ENCODE results near the gene GALNS.

Gene GALNS

DNA sequence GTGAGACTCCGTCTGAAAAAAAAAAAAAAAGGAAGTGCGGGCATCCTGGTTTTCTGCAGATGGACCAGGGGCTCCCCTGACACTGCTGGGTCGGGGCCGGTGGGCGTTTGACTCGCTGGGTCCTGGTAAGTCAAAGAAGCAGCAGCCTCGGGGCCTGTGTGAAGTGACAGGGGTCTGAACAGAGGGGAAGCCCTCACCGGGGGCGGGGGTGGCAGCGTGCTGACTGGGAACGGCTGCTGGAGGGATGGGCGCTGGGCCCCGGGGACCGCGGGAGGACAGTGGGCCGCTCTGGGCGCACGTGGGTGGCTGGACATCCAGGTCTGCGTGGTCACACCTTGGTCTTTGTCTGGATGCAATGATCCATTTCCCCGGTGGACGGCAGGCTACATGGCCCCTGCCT is 8.2 kb downstream of the GALNS start:
- no peak for DNase-seq (ENCODE audit: low read depth, low spot score)
- ChIA-PET CTCF (interaction anchor here (1.5 kb wide), 1 partner anchor 9 kb away, joined by 7 read pairs; no protein-coding TSS in a partner anchor), POLR2A (no interaction called here)
- no peak overlapping the region for H3K4me3 ChIP-seq (ENCODE audit: low read depth, low read length)
- no peak for TF ChIP-seq CTCF (IDR thresholded peaks at IDR 0.05; ENCODE audit: insufficient read depth, low read length, missing control alignments)

DNA sequence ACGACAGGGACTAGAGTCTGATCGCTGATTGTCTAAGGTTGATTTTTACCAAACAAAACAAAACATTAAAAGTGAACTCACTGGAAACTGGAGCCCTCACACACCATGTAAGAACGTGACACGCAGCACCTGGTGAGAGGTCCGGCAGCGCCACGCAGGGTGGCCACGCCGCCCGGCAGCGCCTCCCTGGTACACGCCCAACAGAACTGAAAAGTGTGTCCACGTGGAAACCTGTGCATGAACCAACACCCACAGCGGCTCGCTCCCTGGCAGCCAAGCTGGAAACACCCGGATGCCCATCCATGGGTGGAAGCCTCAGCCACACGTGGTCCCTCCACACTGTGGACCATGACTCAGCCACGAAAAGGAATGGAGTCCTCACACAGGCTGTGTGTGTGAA is 9.1 kb downstream of the GALNS start:
- ChIA-PET CTCF (no interaction called here), POLR2A (no interaction called here)
- TF ChIP-seq CTCF (IDR thresholded peaks at IDR 0.05; ENCODE audit: insufficient read depth, low read length, missing control alignments) = no peak
- DNase-seq (ENCODE audit: low read depth, low spot score) = no peak
- no peak overlapping the region for H3K4me3 ChIP-seq (ENCODE audit: low read depth, low read length)

- POLR2A ChIA-PET = no interaction called here
- CTCF ChIA-PET = interaction anchor here (1.2 to 1.5 kb wide), 2 partner anchors 11 to 34 kb away, joined by 4 to 5 read pairs; partner anchors contain the start of genes APRT, GALNS and TRAPPC2L
- no peak for TF ChIP-seq CTCF (IDR thresholded peaks at IDR 0.05; ENCODE audit: insufficient read depth, low read length, missing control alignments)
- DNase-seq (ENCODE audit: low read depth, low spot score) = no peak
- H3K4me3 ChIP-seq (ENCODE audit: low read depth, low read length) = no peak overlapping the region
Observed at GRCh38 chr16:88846088-88846487, 10.7 kb downstream of the GALNS start.

DNA sequence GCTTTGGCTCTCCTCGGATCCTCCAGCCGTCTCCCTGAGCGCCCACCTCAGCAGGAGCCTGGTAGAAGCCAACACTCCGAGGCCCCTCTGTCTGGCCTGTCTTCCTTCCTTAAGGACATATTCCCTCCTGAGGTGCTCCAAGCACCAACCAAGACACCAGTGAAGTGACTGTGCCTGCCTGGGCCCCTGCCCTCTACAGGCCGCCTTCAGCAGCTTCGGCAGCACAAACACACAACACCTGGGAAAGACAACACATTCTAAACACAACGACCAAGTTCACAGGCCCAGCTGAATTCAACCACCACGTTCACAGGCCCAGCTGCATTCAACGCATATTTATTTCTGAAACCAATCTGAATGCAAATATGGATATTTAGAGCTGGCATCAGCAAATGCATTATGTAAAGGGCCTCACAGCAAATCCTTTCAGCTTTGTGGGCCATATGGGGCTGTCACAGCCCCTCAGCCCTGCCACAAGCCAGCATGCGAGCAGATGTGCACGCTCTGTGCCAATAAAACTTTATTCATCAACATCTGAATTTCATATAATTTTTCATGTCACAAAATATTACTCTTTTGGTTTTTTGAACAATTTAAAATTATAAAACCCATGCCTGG is 12.2 kb downstream of the GALNS start:
- H3K4me3 ChIP-seq (ENCODE audit: low read depth, low read length) = no peak overlapping the region
- TF ChIP-seq CTCF (IDR thresholded peaks at IDR 0.05; ENCODE audit: insufficient read depth, low read length, missing control alignments) = no peak
- CTCF ChIA-PET = no interaction called here
- POLR2A ChIA-PET = no interaction called here
- no peak for DNase-seq (ENCODE audit: low read depth, low spot score)

DNA sequence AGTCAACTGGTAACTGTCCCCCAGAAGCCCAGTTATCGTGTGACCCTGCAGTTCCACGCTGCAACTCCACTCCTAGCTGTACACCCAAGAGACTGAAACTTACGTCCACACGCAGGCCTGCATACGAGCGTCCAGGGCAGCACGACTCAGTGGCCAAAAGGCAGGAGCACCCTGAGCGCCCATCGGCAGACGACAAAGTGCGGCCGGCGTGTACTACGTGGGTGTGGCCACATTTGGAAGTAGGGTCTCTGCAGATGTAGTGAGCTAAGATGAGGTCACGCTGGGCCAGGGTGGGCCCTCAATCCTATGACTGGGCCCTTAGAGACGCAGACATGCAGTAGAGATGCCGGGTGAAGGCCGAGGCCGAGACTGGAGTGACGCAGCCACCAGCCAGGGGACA is 13.5 kb downstream of the GALNS start:
- no peak overlapping the region for H3K4me3 ChIP-seq (ENCODE audit: low read depth, low read length)
- no peak for DNase-seq (ENCODE audit: low read depth, low spot score)
- ChIA-PET CTCF (interaction anchor here (1.1 kb wide), 1 partner anchor 15 kb away, joined by 3 read pairs; no protein-coding TSS in a partner anchor), POLR2A (no interaction called here)
- TF ChIP-seq CTCF (IDR thresholded peaks at IDR 0.05; ENCODE audit: insufficient read depth, low read length, missing control alignments) = no peak

DNA sequence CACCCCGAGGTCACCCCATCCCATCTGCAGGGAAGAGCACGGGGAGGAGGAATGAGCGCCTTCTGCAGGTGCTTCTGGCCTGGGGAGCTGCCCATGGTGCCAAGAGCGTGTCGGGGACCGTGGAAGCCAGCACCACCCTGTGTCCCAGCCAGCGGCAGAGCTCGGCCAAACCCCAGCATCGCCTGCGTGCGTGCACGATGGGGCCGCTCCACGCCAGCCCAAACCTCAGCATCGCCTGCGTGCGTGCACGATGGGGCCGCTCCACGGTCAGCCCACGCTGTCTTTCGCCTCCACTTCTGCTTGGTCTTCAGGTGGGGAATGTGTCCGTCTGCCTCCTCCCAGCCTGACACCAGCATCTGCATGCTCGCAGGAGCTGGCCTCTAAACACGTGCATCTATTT is 13.9 kb downstream of the GALNS start:
- ChIA-PET POLR2A (no interaction called here), CTCF (interaction anchor here (1.1 kb wide), 1 partner anchor 15 kb away, joined by 3 read pairs; no protein-coding TSS in a partner anchor)
- TF ChIP-seq CTCF (IDR thresholded peaks at IDR 0.05; ENCODE audit: insufficient read depth, low read length, missing control alignments) = no peak
- no peak for DNase-seq (ENCODE audit: low read depth, low spot score)
- H3K4me3 ChIP-seq (ENCODE audit: low read depth, low read length) = no peak overlapping the region
